GM19395 (cell line): Measurements from ENCODE around the gene ARHGEF12.

ENCODE experiments used
- ATAC-seq: cut with Tn5 transposase; IDR thresholded peaks from one replicate; pipeline ENCODE4 v1.9.1; 2021; ENCODE audit warnings: mild to moderate bottlenecking, moderate library complexity; ENCODE audit not compliant: unreplicated experiment

The ARHGEF12 gene

DNA sequence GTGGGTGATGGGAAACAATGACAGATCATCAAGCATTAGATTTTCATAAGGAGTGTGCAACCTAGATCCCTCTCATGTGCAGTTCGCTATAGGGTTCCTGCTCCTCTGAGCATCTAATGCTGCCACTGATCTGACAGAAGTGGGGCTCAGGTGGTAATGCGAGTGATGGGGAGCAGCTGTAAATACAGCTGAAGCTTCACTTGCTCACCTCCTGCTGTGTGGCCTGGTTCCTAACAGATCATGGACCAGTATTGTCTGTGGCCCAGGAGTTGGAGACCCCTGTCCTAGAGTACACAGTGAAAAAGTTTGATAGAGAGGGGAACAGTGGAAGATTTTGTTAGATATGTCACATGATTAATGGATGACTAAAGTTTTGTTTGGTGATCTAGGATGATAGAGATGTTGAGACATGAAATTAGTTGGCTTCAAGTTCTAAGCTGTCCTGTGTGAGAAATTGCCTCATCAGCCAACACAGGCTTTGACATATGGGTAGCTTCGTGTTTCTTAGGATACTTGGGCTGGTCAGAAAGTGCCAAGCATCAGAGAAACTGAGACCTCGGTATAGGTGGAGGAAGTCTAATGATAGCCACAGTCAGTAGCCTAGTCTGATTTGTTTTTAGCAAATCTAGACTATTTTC, 47.4 kb downstream of the ARHGEF12 start:
- no peak for ATAC-seq

- no peak for ATAC-seq
Observed at GRCh38 chr11:120384476-120384875, 48.3 kb downstream of the ARHGEF12 start.

DNA sequence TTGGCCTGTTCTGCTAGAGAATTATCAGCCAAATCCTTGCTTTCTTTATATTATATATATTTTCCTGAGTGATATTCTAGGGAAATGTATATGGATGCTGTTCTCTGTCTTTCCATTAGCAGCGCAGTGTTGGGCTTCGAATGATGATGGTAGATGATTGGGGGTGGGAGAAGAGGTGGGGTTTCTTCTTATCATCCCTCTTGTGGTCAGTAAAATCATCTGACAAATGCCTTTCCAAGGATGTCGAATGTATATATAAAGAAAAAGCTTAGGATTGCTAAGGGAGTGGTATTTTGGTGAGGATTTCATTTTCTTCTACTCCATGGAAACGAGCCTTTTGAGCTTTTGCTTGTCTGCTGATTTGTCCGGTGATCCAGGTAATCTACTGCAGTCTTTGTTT, 48.9 kb downstream of the ARHGEF12 start:
- no peak for ATAC-seq

DNA sequence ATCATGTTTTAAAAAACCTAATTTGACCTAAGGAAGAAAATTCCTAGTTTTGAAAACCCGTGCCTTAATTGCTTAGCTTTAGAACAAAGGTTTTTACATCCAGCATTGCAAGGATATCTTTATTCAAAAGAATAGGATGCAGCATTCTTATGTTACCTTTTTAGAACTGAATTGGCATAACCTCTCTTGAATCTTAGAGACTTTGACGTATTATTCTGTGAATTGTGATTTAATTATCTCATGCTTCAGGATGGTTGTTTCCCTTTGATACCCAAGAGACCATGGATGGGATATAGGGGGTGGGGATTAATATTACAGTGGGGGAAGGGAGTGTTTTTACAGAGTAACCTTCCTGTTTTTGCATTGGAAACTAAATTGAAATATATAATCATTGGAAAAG, 49.4 kb downstream of the ARHGEF12 start:
- no peak for ATAC-seq

DNA sequence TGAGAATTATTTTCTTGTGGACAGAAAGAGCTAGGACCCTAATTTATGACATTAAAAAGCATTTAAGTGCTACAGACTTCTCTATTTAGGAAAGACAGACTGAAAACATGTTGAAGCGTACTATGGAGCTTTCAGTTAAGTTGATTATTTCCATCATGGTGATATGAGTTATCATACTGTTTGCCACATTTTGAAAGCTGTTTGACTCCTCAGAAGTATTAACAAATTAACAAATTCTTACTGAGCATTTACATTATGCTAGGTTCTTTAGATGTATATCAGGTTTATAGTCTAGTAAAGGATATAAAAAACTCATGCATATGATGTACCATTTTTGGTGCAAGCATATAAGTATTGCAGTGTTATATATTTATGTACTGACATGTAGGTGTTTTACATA, 50.1 kb downstream of the ARHGEF12 start:
- no peak for ATAC-seq

DNA sequence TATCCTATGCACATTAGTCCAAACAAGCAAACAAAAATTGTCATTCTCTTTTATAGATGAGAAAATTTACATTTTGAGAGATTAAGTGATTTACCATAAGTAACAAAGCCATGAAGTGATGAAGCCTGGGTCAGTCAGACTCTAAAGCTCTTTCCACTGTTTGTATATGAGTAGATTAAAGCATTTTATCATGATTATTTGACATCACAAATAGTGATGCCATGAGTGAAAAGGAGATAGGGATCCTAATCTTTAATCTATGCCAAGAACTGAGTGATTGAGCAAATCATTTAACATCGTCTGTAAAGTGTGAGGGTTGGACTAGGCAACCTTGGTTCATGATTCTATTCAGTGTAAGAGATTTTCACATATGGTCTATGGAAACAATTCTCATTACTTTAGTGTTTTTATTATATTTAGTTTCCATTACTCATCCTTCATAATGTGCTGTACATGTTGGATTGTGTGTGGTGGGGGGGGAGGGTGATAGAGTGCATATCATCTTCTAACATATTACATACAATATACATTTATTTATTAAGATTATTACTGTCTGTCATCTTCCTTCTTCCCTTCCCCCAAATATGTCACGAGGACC, 50.7 kb downstream of the ARHGEF12 start:
- ATAC-seq, result no peak

DNA sequence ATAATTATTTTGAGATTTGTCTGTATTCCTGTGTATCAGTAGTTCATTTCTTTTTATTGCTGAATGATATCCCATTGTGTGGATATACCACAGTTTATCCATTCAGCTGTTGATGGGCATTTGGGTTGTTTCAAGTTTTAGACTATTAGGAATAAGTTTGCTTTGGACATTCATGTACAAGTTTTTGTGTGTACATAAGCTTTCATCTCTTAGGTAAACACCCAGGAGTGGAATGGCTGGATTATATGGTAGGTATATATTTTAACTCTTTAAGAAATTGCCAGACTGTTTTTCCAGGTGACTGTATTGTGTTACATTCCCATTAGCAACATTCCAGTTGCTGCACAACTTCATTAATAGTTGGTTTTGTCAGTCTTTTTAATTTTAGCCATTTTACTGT, 52.0 kb downstream of the ARHGEF12 start:
- ATAC-seq, result no peak

GRCh38 chr11:120389693-120390584, 53.7 kb downstream of the ARHGEF12 start:
- ATAC-seq, result no peak

DNA sequence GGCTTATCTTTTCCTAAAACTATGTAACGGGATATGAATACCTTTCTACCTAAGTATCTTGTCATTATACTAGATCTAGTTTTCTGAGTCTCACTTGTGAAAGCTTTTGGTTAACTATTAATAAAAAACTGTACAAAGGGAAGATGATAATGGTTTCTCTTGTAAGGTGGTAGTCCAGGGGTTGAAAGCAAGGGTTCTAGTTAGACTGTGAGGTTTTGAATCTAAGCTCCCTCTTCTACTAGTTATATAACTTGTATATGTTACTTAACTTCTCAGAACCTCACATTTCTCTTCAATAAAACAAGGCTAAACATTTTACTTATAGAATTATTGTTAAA, 54.3 kb downstream of the ARHGEF12 start:
- no peak for ATAC-seq

GRCh38 chr11:120391292-120391691, 55.1 kb downstream of the ARHGEF12 start:
- no peak for ATAC-seq

DNA sequence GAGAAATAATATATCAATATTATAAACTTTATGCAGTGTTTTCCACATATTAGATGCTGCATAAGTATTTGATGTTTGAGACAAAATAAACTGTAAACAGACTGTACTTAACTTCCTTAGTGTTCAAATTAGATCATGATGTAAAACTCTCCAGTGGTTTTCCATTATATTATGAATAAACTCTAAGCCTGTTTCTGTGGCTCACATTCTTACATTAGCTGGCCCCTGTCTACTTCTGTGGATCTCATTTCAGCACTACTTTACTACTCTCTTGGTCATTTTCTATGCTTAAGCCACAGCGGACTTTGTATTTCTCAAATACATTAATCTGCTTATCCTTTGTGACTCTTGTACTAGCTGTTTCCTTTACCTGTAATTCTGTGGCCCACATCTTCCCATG, 55.6 kb downstream of the ARHGEF12 start:
- no peak for ATAC-seq

- ATAC-seq, result no peak
Observed at GRCh38 chr11:120392314-120392713, 56.1 kb downstream of the ARHGEF12 start.

- ATAC-seq, result no peak
Observed at GRCh38 chr11:120392793-120393192, 56.6 kb downstream of the ARHGEF12 start.

DNA sequence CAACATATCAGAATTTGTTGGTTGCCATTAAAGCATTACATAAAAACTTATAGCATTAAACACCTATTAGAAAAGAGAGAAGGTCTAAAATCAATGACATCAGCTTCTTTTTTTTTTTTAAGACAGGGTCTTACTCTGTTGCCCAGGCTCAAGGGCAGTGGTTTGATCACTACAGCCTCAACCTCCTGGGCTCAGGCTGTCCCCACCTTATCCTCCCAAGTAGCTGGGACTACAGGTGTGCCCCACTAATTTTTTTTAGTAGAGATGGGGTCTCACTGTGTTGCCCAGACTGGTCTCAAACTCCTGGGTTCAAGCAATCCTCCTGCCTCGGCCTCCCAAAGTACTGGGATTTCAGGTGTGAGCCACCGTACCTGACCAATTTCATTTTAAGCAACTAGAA, 57.9 kb downstream of the ARHGEF12 start:
- ATAC-seq, result no peak

- no peak for ATAC-seq
Observed at GRCh38 chr11:120395778-120396177, 59.6 kb downstream of the ARHGEF12 start.

DNA sequence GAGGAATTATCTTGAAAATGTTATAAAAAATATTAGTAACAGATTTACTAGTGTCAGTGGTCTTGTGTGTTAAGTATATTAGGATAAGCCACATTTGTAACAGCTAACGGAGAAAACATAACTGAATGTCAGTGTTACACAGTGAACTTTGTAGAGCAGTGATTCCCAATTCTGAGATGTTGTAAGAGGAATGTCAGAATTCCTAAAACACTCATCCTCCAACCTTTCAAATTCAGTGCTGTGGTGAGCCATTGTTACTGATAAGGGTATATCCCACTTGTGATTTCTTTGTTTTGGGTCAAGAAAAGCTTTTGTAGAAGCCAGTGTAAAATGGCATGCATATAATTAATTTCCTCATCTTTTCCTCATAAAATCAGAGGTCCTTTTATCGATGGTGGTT, 61.9 kb downstream of the ARHGEF12 start:
- ATAC-seq, result no peak

GRCh38 chr11:120399307-120399706, 63.1 kb downstream of the ARHGEF12 start:
- ATAC-seq, result no peak

DNA sequence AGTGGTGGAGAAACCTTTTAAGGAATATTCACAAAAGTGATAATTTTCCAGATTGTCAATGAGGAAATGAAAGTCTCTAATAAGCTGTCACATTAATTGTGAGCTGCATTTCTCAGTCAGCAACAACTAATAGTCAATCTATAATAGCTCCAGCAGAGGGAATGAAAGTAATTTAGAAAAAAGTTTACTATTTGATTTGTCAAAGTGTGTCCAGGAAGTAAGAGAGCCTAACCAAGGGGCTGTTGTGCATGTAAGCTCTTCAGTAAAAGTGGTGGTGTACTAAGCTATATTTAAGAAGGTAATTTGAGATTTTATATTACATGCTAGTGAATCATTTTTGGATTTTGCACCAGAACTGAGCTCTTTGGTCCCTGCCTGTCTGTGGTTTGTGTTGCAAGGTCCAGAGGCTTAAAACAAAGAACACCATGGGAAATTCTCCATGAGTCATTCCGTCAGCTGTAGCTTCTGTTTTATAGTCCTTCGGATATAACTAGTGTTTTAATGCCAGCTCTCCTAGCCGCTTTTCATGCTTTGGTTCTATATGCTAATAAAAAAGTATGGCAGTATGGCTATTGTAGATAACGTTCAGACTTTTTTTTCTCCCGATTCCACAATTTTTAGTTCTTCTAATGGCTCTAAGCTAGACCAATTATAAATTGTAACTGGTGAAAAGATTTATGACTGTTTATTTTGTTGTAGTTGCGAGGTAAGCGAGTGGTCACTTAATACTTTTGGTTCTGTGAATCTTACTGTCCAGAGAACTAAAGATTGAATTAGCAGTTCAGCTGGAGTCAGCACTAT, 64.6 kb downstream of the ARHGEF12 start:
- ATAC-seq, result no peak

DNA sequence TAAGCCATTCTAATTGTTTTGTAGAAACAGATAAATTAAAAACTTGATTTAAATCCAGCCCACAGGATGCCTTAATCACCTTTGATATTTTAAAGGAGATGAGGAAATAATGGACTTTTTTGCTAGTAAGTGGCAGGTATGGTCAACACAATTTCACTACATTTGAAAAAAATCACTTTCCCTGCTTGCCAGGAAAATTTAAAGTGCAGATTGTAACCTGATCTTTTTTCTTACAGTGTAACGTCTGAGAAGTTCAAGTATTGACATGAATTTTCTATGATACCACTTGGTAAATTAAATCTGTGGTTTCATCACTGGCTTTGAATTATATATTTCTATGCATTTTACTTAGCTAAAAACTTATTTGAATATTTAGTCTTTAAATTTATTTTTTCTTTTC, 65.3 kb downstream of the ARHGEF12 start:
- ATAC-seq, result no peak

DNA sequence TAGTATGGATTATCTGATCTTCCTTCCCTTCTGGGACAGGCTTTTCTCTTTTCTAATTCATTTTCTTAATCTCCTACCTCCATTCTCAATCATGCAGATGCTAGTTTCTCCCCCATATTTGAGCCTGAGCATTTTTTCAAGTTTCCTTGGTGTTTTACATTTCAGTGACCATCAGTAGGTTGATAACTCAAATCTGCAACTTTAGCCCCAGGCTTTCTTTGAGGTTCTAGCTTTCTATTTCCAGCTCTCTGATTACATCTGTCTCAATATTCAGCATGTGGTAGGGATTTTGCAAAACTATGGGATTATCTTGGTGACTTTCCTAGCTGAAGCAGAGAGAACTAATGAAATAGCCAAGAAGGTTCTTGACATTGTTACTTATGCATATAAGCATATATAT, 67.8 kb downstream of the ARHGEF12 start:
- no peak for ATAC-seq

- ATAC-seq, result no peak
Observed at GRCh38 chr11:120404495-120404894, 68.3 kb downstream of the ARHGEF12 start.
